GM19238 (cell line): Measurements from ENCODE around the gene CXCR5.

ENCODE experiments used
- DNase-seq: peaks from one replicate; pipeline ENCODE4 v3.0.0; 2011; ENCODE audit warnings: low spot score; ENCODE audit not compliant: insufficient read length

Gene CXCR5

DNA sequence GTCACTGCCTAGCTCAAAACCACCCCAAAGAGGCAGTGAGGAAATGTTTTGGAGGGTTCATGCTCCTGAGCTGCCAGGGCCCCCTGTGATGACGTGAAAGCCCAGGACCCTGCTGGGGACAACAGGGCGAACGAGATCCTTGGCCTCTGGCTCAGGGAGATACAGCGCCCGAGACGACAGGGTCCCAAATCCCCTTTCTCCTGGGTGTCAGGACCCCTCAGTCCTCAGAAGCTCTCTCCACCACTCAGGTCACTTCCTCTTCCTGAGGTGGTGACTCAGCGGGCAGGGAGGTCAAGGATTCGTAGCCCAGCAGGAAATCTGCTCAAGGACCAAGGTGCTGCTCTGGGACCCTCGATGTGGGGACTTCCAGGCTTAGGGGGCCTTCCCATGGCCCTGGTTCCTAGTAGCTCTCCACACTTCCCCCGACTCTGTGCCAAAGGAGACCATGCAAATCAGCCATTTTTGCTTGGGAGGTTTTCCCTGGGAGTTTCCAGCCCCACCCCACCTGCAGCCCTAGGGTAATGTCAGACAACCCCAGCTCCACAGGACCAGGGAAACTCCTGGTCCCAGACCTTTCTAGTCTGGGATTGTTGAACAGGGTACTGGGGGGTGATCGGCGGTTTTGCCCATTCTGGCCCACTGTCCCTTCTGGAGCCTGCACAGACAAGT lies 29.2 kb downstream of the CXCR5 start:
- DNase-seq: no peak

DNA sequence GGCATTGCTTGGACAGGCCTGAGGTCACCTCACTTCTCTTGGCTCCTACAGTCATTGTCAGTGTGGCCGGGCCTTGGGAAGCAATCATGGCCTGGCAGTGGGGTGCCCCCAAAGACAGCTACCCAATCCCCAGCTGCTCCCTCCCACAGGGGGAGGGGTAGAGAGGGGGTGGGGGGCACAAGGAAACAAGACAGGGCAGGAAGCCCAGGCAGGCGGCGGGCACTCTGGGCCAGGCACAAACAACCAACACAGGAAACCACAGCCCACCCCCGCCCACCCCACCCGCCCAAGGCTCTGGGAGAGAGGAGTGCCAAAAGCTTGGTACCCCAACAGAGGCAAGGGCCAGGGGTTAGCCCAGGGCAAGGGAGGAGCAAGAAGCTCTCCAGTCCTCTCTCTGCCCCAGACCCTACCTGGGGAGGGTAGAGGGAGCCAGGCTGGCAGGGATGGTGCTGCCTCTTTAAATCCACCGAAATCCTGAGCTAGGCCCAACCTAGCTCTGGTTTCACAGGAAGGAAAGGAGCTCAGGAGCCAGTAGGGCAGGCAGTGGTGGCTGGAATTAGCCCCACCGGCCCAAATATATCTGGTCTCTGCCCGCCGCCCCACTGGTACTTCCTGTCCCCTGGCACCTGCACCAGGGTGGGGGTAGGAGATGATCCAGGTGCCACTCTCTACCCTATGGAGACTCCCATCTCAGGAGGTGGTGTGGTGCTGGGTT lies 29.9 kb downstream of the CXCR5 start:
- DNase-seq: no peak

DNA sequence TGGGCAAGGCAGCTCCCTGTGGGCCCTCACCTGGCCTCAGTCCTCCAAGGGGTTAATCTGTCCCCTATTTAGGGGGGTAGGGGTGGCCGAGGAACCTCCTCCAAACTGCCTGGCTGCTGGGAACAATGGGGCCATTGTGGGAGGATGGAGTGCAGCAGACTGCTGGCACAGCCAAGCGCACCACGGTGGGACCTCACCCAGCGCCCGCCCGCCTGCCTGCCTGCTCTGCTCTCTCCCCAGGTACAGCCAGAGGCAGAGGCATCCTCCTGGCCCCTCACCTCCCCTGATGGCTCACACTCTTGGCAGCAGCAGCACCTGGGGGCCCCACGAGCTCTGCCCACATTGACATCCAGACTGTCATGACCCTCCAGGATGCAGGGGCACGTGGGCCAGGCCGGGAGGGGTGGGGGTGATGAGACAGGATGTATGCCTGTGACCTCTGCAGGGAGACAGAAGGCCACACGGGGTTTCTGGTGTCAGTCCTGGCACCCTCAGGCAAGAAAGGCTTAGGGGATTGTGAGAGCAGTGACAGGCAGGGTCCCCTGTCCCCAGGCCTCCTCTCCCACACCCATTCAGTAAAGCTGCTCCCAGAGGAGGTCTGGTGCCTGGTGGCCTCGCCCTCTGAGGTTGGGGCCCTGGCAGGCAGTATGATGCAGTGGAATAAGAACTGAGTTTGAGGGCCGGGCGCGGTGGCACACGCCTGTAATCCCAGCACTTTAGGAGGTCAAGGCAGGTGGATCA lies 30.7 kb downstream of the CXCR5 start:
- peak; percentile 50 for DNase-seq

DNA sequence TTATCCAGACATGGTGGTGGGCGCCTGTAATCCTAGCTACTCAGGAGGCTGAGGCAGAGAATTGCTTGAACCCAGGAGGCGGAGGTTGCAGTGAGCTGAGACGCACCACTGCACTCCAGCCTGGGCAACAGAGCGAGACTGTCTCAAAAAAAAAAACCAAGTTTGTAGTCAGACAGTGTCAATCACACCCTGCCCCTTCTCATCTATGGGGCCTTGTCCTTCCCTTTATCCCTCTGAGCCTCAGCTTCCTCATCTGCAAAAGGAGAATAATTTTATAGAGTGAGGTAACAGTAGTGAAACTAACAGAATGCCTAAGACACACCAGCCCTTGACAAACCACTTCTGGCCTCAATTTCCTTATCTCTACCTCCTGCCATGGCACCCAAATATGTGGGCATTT lies 31.3 kb downstream of the CXCR5 start:
- DNase-seq: no peak

DNA sequence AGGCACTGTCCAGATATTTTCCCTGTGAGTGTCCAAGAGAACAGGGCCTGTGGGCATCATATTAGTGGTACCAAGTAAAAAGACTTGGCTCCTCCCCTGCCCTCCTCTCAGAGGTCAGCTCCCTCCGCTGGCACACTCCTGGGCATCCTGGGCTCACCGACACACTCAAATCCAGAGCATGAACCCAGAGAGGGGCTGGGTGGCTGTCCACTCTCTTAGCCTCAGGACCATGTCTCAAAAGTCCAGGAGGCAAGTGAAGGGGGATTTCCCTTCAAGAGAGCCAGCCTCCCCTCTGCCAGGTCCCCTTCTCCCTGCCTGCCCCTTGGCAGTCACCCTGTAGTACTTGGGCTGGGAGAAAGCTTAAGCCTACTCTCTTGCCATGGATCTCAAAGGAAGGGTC lies 31.7 kb downstream of the CXCR5 start:
- no peak for DNase-seq

DNA sequence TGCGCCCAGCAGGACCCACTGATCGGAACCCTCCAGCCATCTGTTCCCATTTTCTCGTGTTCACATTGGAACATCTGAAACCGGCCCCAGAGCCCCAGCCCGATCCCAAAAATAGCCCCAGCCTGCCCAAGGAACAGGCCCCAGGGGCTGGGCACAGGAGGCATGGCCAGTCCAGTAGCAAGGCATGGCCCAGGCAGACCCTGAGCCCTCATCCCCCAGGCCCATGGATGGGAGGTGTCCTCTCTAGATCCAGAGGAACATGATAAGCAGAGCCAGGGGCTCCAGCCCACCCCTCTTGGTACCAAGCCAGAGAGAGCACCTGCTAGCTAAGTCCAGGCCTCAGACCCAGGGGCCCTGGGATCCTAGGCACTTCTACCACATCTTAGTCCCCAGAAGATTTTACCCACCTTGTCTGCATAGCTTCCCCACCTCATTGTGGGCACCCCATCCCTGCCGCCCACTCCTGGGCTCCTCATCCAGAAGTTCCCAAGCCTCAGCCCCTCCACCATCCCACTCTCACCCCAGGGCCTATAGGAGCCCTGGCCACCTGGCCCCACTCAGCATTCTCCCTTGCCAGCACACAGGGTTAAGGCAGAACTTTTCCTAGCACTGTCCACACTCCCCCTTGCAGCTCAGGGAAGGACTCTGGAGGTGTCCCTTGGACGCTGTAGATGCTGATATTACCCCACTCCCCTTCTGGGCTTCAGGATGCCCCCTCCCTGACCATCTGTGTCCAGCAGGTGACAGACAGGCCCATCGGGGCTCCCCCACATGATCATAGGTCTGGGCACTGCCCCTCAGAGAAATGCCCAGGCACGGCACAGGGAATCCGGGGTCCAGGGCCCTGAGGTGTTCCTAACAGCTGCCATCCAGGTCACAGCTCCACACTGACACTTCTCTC lies 32.5 kb downstream of the CXCR5 start:
- no peak for DNase-seq

DNA sequence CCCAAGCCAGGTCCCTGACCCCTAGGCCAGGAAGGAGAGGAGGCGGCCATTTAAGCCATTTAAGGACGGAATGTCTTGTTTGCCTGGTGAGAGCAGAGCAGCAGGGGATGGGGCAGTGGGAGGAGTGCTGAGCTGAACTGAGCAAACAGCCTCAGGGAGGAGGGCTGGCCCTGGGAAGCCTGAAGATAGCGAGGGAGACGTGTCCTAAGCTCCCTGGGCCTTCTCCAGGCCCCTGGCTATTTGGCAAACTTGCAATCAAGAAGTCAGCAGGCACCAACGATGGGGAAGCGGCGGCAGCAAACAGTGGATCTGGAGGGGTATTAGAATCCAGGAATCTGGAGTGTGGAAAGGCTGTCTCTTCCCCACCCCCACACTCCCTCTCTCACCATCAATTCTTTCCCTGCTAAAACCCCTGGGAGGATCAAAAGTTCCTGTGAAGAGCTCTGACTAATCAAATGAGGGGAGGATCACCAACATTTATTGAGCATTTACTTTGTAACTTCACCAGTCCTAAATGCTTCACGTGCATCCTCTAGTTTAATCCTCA lies 33.2 kb downstream of the CXCR5 start:
- DNase-seq: no peak

DNA sequence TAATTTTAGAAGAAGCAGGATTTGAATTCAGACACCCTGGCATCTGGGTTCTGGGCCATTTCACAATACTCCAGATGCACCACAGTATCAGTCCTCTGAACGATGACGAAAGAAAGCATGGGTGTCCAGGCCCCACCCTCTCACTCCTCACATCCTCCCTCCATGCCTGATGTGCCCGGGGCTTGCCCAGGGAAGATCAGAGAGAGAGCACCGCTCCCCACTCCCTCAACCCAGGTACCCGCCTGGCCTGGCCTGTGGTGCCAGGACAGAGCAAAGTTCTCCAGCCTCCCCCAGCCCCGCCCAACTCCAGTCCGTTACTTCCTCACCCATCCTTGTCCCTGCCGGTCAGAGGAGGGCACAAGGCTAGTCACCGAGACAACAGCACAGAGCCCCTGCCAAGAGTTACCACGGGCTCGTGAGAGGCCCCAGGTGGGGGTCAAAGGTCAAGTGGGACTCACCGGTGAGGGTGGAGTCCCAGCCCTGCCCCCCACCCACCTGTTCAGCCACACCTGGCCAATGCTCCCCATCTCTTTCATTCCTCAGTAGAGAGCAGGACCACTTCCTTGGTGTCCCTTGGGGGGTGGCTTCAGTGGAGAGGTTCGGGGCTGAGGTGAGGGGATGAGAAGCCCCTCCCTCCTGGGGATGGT lies 33.9 kb downstream of the CXCR5 start:
- DNase-seq: no peak

DNA sequence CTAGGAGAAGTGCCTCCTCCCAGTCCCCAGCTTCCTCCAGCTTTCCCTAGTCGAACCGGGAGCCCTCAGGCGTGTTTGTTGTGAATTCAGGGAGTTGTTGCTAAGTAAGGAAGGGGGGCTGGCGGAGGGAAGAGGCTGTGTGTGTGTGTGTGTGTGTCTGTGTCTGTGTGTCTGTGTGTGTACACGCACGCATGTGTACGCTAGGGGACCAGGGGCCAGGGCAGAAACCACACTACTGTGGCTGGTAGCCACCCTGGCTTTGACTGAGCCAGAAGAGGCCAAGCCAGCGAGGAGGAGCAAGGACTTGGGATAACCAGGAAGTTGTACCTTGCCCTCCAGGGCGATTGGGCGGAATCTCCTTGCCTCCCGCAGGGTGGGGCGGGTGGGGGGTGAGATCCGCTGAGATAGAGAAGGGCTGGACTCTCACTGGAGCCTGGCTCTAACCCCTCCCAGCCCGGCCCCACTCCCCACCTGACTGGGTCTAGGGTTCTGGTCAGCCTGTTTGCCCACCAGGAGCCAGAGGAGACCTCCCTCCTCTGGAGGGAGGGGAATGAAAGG lies 34.5 kb downstream of the CXCR5 start:
- DNase-seq: no peak

DNA sequence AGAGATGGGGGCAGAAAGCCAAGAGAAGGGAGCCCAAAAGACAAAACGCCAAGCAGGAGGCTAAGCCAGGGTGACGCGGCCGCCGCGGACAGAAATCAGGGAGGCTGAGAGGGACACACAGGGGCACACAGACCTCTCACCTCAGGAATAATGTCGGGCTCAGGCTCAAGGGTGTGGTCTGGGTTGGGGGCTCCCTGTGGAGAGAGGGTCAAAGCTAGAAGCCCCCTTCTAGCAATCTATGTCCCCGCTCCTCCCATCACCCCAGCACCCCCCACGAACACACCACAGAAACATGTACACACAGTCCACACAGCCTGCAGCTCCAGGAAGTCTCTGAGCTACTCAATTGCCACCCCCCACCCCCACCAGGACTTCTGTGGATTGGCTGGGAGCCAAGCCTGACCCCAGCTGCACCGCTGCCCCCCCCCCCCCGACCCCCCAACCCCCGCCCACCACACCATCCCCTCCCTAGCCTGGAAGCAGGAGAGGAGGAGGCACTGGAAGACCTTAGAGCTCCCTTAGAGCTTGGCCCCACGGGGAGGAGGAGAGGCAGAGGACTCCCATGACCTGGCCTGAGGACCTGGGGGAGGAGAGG lies 35.1 kb downstream of the CXCR5 start:
- DNase-seq: no peak

DNA sequence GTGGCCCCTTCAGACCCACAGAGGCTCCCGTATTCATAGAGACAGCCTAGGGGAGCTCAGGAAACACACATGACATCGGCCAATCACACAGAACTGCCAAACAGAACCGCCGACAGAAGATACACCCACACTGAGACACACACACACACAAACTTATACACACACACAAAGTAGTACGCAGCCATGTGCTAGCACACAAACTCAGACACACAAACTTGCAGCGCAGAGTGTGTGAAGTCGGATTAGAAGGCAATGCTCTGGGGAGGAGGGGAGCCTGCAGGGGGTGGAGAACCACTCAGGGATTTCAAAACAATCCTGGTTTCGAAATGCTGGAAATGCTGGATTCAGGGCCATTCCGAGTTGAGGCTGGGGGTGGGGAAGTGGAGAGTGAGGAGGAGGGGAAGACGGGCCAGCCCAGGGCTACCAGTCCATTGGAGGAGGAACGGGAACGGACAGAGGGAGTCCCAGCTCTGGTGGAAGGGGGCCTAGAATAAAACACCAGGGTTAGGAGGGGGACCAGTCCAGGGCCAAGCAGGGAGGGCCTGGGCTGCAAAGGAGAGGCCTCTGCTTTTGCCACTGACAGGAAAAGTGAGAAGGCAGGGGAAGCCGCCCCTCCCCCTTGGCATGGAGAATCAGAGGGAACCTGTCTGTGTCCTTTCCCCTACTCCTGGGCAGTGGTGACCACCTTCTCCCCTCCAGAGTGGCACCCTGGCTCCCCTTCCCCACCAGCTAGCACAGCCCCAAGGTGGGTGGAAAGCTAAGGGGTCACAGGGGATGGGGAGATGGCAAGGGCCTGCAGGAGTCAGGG lies 37.6 kb downstream of the CXCR5 start:
- DNase-seq: no peak

DNA sequence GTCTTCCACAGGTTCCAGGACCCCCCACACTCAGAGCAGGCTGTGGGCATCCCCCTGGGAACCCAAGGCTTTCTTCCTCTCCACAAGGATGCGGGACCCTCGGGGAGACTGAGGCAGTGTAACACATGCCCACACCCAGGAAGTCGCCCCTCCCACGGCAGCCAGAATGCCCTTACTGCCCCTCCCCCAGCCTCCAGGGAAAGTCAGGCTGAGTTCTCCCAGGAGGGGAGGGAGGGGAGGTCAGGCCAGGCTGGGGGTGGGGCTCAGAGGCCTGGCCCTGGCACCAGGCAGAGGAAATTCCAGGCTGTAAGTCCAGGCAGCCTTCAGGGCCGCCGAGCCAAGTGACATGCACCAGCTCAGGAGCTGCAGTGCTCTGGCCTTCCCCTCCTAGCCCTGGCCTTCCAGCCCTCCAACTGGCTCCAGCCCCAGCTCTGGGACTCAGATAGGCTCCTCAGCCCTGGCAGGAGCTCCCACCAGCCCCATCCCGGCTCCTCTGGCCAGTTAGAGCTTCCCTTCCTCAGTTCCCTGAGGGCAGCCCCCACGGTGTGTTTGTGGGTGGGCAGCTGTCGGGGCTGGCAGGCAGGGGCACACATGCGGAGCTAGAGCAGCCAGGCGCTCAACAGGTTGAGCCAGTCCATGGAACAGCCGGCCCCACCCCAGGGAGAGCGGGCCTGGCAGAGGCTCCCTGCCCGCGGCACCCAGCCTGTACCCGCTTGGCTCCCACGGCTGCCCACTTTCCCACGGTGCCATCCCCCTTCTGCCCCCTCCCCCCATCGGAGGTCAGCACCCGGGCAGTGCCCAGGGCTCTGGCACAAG lies 38.4 kb downstream of the CXCR5 start:
- no peak for DNase-seq

DNA sequence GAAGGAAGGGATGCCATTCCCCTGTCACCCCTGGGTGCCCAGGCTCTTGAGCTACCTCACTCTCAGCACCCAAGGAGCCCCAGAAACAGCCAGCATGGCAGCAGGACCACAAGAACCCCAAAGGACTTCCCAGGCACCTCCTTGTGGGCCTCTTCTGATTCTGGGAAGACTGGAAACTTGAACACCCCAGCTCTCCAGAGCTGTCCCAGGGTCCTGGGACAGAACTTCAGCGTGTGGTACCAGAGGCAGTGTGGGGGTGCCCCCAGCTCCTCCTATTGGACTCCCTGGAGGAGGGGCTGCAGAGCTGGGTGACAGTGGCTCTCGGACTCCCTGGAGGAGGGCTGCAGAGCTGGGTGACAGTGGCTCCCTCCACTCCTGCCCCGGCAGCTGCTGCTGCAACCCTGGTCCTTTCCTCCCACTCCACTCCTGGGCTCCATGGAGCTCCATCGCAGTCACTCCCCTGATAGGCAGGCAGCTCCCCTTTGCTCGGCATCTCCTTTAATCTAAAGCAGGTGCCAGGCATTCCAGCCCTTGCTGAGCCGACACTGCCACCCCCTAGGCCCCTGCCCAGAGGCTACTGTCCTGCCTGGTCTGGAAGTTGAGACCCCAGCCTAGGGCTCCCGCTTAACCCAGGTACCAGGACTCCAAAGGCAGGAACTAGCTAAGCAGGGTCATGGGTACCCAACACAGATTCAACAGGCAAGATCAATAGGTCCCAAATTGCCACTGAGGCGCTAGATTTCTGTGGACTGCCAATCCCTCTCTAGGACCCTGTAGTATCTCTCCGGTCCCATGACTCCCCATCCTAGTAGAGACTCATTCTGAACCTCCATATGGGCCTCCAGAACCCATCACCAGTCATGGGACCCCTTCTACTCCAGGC lies 39.3 kb downstream of the CXCR5 start:
- DNase-seq: no peak

DNA sequence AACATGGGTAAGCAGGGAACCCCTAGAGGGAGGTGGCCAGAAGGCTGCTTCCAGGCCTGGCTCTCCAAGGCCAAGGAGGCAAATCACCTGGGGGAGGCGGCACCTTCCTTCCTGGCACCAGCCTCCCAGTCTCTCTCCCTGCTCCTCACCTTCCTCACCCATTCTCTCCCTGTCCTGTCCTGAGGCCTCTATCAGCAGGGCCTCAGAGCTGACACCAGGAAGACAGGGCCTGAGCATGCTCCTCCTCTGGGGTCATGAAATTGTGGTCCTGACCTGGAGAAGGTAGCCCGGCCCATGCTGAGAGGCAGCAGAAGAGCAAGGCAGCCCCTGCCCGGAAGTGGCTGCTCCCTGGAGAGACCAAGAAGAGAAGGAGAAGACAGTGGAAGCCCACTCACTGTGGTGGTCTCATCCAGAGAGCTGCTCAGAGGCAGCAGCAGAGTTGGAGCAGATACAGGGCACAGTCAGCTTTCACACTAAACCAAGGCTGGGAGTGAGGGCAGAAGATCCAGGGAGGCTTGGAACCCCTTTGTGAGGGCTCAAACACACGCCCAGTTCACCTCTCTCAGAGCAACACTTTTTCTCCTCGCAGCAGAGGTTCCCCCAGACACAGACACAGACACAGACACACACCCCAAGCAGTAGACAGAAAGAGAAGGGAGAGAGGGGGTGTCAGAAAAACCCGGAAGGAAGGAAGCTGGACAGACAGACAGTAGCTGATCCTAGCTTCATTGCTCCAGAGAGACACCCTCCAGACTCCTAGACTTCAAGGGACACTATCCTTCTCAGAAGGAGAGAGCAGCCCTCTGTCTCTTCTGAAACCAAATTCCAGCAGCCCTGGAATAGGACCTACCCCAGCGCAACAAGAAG lies 40.3 kb downstream of the CXCR5 start:
- no peak for DNase-seq

DNA sequence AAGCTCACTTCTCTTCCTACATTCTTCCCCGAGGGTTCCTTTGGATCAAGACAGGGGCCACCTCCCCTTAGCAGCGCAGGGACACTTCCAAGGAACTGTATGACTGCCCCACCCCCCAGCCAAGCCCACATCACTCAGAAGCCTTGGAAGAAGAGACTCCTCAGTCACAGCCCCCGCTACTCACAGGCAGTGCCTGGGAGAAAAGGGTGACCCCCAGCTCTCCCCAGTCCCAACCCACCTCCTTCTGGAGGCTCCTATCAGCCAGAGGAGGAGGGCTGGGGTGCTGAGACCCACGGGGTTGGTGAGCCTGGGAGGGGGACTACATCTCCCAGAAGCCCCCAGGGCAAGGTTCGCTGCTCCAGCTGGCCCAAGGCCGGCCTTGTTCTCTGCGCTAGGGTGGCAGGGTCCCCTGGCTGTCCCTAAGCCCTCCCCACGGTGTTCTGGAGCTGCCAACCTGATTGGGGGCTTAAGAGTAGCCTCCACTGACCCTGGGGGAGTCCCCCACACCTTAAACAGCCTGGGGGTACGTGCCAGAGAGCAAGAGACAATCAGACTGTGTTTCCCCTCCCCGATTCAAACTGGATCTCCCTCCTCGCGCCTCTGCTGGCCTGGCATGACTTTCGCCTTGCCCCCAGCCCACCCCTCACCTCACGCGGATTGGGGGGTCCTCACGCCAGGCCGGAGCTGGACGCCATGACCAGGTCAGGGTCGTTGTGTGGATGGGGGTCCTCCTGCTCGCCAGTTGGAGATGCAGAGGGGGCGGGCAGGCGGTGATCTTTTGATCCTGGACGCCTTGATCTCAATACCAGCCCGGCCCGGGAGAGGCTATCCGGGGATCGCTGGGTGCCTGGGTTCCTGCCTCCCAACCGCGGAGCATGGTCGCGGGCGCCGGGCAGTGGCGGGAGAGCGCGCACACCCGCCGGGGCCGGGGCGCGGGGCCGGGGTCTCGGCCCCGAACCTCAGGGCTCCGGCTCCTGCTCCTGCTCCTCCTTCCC lies 41.2 kb downstream of the CXCR5 start:
- DNase-seq: peak; percentile 92
